Stimulated activated CD4-positive, alpha-beta T cell treated with anti-CD3 and anti-CD28 coated beads, Interleukin-4, amount 100 ng/mL, for 24 hours (primary cell): Measurements from ENCODE around the gene COL5A1.
"Not testable (repeated sequence)": the region's sequence is repeated elsewhere in the genome, so short reads cannot be mapped to it uniquely, and the experiment has no call there.

Experiments
- DNase-seq: peaks from one replicate; pipeline ENCODE4 v3.0.0-alpha.2; 2020

COL5A1 gene

GRCh38 chr9:134679616-134680392, 38.2 kb downstream of the COL5A1 start:
- DNase-seq: no peak

GRCh38 chr9:134680393-134681060, 38.9 kb downstream of the COL5A1 start:
- no peak for DNase-seq

- no peak for DNase-seq
These were observed 39.6 kb downstream of the COL5A1 start for GRCh38 chr9:134681061-134681661.

- DNase-seq: no peak
These were observed 40.4 kb downstream of the COL5A1 start for GRCh38 chr9:134682026-134682425.

GRCh38 chr9:134682651-134683364, 41.2 kb downstream of the COL5A1 start:
- no peak for DNase-seq

GRCh38 chr9:134683714-134684374, 42.2 kb downstream of the COL5A1 start:
- no peak for DNase-seq

GRCh38 chr9:134684375-134684723, 42.7 kb downstream of the COL5A1 start:
- DNase-seq: no peak

- DNase-seq: not testable (repeated sequence)
These were observed 43.3 kb downstream of the COL5A1 start for GRCh38 chr9:134684941-134685340.

- DNase-seq: no peak
These were observed 44.2 kb downstream of the COL5A1 start for GRCh38 chr9:134685784-134686183.

- DNase-seq: no peak
These were observed 45.3 kb downstream of the COL5A1 start for GRCh38 chr9:134686896-134687295.

- no peak for DNase-seq
These were observed 46.0 kb downstream of the COL5A1 start for GRCh38 chr9:134687556-134687955.

- DNase-seq: no peak
These were observed 46.6 kb downstream of the COL5A1 start for GRCh38 chr9:134688231-134688630.

GRCh38 chr9:134688661-134689320, 47.2 kb downstream of the COL5A1 start:
- DNase-seq: no peak

- DNase-seq: peak; percentile 11
These were observed 47.9 kb downstream of the COL5A1 start for GRCh38 chr9:134689321-134690181.

- DNase-seq: no peak
These were observed 48.7 kb downstream of the COL5A1 start for GRCh38 chr9:134690301-134690751.

GRCh38 chr9:134690946-134691694, 49.5 kb downstream of the COL5A1 start:
- DNase-seq: no peak

- DNase-seq: no peak
These were observed 50.3 kb downstream of the COL5A1 start for GRCh38 chr9:134691695-134692572.

GRCh38 chr9:134692573-134692860, 50.9 kb downstream of the COL5A1 start:
- DNase-seq: no peak

- no peak for DNase-seq
These were observed 51.4 kb downstream of the COL5A1 start for GRCh38 chr9:134693011-134693410.
